Stimulated activated naive CD8-positive, alpha-beta T cell treated with anti-CD3 and anti-CD28 coated beads, Interleukin-15, Interleukin-2, amounts not matched to agents 100 ng/mL and 50 ng/mL, for 24 hours (primary cell): ENCODE measurements around the gene MYOC.
"Not testable (repeated sequence)": the region's sequence is repeated elsewhere in the genome, so short reads cannot be mapped to it uniquely, and the experiment has no call there.

ENCODE experiments used
- H3K27ac Mint-ChIP-seq: one replicate; pipeline ENCODE4 v1.8.0; 2021; ENCODE audit warnings: mild to moderate bottlenecking, mixed read lengths
- H3K27me3 Mint-ChIP-seq: one replicate; pipeline ENCODE4 v1.8.0; 2021; ENCODE audit warnings: mixed read lengths
- H3K36me3 Mint-ChIP-seq: one replicate; pipeline ENCODE4 v1.8.0; 2021; ENCODE audit warnings: low read depth, mixed read lengths
- H3K4me1 Mint-ChIP-seq: one replicate; pipeline ENCODE4 v1.8.0; 2021; ENCODE audit warnings: low read depth, mixed read lengths
- H3K4me3 Mint-ChIP-seq: one replicate; pipeline ENCODE4 v1.8.0; 2021; ENCODE audit warnings: mild to moderate bottlenecking, mixed read lengths
- H3K9me3 Mint-ChIP-seq: one replicate; pipeline ENCODE4 v1.8.0; 2021; ENCODE audit warnings: mixed read lengths

Gene MYOC

DNA sequence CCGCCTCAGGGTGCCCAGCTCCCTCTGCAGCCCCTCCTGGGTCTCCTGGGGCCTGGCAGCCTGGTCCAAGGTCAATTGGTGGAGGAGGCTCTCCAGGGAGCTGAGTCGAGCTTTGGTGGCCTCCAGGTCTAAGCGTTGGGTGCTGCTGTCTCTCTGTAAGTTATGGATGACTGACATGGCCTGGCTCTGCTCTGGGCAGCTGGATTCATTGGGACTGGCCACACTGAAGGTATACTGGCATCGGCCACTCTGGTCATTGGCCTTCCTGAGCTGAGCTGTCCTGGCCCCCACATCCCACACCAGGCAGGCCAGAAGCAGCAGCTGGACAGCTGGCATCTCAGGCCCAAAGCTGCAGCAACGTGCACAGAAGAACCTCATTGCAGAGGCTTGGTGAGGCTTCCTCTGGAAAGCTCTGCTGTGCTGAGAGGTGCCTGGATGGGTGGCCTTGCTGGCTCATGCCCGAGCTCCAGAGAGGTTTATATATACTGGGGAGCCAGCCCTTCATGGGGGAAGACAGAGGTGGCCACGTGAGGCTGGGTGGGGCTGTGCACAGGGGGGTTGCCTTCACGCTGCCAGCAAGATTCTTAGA is at the start of gene MYOC:
Gene MYOC (minus strand): TSS at position 455 of the 589 bp plus-strand sequence. CDS start 77 bp downstream, at position 378.
- peaks cover 18% of the 10 kb centered on the region for H3K27me3 Mint-ChIP-seq
- H3K9me3 Mint-ChIP-seq = no peaks in the 10 kb centered on the region
- H3K4me3 Mint-ChIP-seq = no peak within 1 kb of the TSS
- H3K4me1 Mint-ChIP-seq = peaks cover 8% of the 10 kb centered on the region
- no peaks in the 10 kb centered on the region for H3K36me3 Mint-ChIP-seq
- no peak within 1 kb of the TSS for H3K27ac Mint-ChIP-seq

DNA sequence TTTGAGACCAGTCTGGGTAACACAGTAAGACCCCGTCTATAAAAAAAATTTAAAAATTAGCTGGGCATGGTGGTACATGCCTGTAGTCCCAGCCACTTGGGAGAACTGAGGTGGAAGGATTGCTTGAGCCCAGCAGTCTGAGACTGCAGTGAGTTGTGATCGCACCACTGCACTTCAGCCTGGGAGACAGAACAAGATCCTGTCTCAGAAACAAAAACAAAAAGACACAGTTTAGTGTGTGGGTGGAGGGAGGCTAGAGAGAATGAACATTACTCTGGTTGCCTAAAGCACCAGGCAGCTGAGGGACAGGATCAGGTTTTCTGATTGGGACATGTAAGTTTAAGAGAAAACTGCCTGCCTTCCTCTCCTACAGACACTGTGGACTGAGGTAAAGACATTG is 47.0 kb upstream of the MYOC start:
- Mint-ChIP-seq H3K9me3 (peaks cover 14% of the 10 kb centered on the region), H3K4me3 (no peak overlapping the region), H3K4me1 (no peaks in the 10 kb centered on the region), H3K36me3 (peaks cover 28% of the 10 kb centered on the region), H3K27me3 (no peaks in the 10 kb centered on the region), H3K27ac (no peak overlapping the region)

DNA sequence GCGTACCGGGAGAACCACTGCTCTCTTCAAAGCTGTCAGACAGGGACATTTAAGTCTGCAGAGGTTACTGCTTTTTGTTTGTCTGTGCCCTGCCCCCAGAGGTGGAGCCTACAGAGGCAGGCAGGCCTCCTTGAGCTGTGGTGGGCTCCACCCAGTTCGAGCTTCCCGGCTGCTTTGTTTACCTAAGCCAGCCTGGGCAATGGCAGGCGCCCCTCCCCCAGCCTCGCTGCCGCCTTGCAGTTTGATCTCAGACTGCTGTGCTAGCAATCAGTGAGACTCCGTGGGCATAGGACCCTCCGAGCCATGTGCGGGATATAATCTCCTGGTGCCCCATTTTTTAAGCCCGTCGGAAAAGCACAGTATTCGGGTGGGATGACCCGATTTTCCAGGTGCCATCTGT is 43.3 kb upstream of the MYOC start:
- H3K4me1 Mint-ChIP-seq, H3K27me3 Mint-ChIP-seq, H3K27ac Mint-ChIP-seq, H3K4me3 Mint-ChIP-seq: not testable (repeated sequence)
- Mint-ChIP-seq H3K36me3 (peaks cover 23% of the 10 kb centered on the region), H3K9me3 (peaks cover 20% of the 10 kb centered on the region)

DNA sequence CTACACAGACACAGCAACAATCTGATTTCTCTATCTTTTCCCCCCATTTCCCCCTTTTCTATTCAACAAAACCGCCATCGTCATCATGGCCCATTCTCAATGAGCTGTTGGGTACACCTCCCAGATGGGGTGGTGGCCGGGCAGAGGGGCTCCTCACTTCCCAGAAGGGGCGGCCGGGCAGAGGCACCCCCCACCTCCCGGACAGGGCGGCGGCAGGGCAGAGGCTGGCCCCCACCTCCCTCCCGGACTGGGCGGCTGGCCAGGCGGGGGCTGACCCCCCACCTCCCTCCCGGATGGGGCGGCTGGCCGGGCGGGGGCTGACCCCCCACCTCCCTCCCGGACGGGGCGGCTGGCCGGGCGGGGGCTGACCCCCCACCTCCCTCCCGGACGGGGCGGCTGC is 41.1 kb upstream of the MYOC start:
- H3K9me3 Mint-ChIP-seq = peaks cover 21% of the 10 kb centered on the region
- not testable (repeated sequence) for H3K27me3 Mint-ChIP-seq, H3K27ac Mint-ChIP-seq, H3K4me1 Mint-ChIP-seq, H3K4me3 Mint-ChIP-seq
- peaks cover 14% of the 10 kb centered on the region for H3K36me3 Mint-ChIP-seq

DNA sequence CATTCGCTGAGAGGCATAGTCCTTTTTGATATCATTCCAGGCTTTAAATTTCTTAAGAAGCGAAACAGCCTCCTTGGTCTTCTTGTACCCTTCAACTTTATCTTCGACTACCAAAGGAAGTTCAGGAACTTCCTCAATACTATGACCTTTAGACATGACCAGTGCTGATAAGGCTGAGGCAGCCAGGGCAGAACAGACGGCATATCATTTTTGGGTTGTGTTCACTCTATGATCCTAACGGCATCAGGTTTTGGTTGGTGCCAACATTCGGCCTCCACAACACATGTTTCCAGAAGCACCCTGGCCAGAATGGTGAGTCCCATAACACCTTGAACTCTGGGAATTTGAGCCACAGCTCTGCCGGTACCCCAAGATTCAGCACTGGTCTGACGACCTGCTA is 31.4 kb upstream of the MYOC start:
- Mint-ChIP-seq H3K4me3 (no peak overlapping the region), H3K27ac (no peak overlapping the region), H3K27me3 (peaks cover 4% of the 10 kb centered on the region), H3K36me3 (no peaks in the 10 kb centered on the region), H3K9me3 (peaks cover 8% of the 10 kb centered on the region), H3K4me1 (no peaks in the 10 kb centered on the region)

DNA sequence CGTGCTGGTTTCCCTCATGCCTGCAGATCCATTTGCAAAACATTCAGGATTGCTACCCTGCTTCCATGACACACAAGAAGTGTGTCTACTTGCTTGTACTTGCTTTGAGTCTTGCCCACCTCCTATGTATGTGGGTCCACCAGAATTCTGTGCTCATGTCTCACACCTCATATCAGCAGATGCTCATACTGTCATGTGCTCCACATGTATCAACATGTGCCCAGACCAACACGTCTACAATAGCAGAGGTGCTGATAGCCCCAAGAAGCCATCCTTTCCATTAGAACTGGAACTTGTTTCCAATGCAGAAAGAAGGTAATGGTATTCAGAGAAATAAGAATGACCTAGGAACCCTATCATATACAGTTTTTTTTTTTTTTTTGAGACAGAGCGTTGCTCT is 27.9 kb upstream of the MYOC start:
- Mint-ChIP-seq H3K36me3 (no peaks in the 10 kb centered on the region), H3K4me3 (no peak overlapping the region), H3K4me1 (no peaks in the 10 kb centered on the region), H3K27me3 (peaks cover 4% of the 10 kb centered on the region), H3K9me3 (no peaks in the 10 kb centered on the region), H3K27ac (no peak overlapping the region)

DNA sequence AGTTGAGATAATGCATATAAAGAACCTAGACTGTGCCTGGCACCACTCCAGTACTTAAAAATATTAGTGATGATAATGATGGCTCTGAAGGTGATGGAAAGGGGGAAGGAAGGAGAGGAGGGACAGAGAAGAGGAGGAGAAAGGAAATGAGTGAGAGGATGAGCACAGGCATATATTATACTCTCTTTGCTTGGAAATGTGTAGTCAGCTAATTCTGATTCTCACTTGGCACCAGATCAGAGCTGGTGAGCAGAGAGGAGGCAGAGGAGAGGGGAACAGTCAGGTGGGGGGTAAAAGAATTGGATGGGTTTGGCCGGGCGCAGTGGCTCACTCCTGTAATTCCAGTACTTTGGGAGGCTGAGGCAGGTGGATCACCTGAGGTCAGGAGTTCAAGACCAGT is 24.3 kb upstream of the MYOC start:
- Mint-ChIP-seq H3K9me3 (no peaks in the 10 kb centered on the region), H3K36me3 (no peaks in the 10 kb centered on the region), H3K4me1 (no peaks in the 10 kb centered on the region), H3K4me3 (no peak overlapping the region), H3K27ac (no peak overlapping the region), H3K27me3 (no peaks in the 10 kb centered on the region)

DNA sequence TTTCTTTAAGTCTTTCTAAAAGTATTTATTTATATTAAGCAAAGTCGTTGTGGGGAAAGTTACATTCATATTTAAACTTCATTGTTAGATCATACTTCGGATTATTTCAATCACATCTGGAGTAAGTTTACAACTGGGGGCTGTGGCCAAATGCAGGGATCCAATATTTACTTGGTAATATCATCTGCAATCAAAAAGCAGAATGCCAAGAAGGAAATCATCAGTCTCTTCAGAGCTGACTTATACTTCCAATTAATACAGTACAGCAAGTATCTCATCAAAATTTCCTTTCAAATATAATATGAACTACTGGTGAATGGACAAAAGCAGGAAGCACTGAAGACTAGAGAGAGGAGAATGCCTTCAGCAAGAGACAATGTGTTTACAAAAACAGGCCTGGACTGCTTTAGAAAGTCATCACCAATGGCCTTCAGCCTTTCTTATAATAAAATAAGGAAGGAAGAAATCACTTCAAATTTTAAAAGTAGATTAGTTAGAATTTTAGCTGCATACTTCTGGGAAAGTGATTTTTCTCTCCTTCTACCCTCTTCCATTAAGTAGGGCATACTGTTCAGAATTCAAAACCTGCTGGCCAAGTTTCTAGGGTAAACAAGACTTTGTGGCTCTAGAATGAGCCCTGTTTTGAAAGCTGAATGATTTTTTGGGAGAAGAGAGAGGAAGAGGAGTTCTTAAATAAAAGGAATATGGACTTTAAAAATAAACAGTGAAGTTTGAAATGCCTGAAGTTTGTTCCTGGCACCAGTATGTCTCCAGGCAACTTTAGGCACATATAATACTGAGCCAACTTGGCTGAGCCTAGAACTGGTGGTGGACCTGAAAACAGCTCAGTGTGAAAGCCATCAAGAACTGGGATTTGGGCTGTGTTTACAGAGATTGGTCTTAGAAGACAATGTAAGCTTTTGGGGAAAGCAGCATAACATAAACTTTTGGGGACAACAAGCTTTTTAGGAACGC is 22.2 kb upstream of the MYOC start:
- peaks cover 1% of the 10 kb centered on the region for H3K27me3 Mint-ChIP-seq
- H3K4me3 Mint-ChIP-seq = no peak overlapping the region
- H3K9me3 Mint-ChIP-seq = no peaks in the 10 kb centered on the region
- no peak overlapping the region for H3K27ac Mint-ChIP-seq
- no peaks in the 10 kb centered on the region for H3K4me1 Mint-ChIP-seq
- no peaks in the 10 kb centered on the region for H3K36me3 Mint-ChIP-seq

DNA sequence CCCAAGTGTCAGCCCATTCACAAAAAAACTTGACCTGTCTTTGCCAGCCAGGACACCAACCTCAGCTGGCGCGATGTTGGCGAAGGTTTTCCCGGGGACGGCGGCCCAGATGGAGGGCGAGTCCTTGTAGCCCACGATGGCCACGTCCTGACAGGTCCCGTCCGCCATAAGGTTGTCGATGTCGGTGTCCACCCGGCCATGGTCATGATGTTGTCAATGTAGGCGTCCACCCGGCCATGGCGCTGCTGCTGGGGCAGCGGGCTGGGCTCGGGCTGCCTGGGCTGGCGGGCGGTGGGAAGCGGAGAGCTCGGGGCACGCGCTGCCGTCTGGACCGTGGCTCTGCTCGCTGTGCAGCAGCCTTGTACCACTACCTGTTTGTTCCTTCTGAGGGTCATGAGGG is 18.3 kb upstream of the MYOC start:
- no peaks in the 10 kb centered on the region for H3K36me3 Mint-ChIP-seq
- H3K27ac Mint-ChIP-seq = no peak overlapping the region
- H3K4me1 Mint-ChIP-seq = no peaks in the 10 kb centered on the region
- no peaks in the 10 kb centered on the region for H3K9me3 Mint-ChIP-seq
- peaks cover 7% of the 10 kb centered on the region for H3K27me3 Mint-ChIP-seq
- no peak overlapping the region for H3K4me3 Mint-ChIP-seq

DNA sequence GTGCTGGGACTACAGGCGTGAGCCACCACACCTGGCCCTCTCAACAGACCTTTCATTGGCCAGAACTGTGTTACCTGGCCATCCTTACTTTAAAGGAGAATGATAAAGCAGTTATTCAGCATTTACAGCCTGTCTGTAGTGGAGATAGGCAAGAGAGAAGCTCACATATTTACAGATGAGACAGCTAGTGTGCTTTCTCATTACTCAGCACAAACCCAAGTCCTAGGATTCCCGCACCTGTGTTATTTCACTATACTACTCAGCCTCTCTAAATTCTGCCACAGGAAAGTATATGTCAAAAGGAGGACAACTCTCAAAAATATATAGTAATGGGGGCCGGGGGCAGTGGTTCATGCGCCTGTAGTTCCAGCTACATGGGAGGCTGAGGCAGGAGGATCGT is 15.9 kb upstream of the MYOC start:
- Mint-ChIP-seq H3K27ac (no peak overlapping the region), H3K9me3 (no peaks in the 10 kb centered on the region), H3K4me3 (no peak overlapping the region), H3K27me3 (peaks cover 10% of the 10 kb centered on the region), H3K4me1 (no peaks in the 10 kb centered on the region), H3K36me3 (no peaks in the 10 kb centered on the region)

DNA sequence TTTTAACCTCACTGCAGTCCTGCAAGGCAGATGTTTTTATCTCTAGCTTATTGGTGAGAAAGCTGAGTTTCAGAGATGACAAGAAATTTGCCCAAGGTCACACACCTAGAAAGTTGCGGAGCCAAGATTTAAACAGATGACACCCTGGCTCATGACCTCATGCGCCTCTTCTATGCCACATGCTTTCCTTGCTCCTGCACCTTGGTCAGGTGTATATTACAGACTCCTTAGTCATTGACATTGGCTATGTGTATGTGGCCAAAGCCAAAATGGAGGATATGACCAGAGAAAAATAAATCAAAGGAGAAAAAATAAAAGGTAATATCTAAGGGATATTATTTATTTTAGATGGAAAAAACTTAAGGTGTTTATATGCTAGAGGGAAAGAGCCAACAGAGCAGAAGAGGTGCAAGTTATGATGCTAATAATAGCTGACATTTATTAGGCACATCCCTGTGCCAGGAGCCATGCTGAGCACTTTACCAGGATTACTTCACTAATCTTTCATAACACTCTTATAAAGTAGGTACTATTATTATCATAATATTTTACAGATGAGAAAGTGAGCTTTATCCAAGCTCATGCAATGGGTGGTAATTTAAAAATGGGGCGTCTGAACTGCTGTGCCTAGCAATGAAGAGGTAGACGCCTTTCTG is 13.8 kb upstream of the MYOC start:
- Mint-ChIP-seq H3K27me3 (peaks cover 10% of the 10 kb centered on the region), H3K4me3 (no peak overlapping the region), H3K4me1 (no peaks in the 10 kb centered on the region), H3K9me3 (no peaks in the 10 kb centered on the region), H3K36me3 (no peaks in the 10 kb centered on the region), H3K27ac (no peak overlapping the region)

DNA sequence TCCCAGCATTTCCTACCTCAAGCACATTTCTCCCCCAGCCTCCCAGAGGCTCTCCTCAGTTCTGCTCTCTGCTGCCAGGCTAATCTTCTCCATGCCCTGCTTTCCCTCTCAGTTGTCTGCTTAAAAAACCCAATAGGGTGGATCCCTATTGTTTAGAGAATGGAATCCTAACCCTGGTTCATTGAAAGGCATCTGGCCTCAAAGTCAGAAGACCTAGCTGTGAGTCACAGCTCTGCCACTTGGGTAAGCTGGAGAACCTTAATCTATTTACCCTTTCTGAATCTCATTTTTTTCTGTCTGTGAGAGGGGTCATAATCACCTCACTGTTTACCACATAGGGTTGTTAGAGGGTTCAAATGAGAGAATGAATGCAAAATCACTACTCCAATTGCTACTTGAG is 12.5 kb upstream of the MYOC start:
- H3K27ac Mint-ChIP-seq = no peak overlapping the region
- H3K27me3 Mint-ChIP-seq = peaks cover 10% of the 10 kb centered on the region
- H3K36me3 Mint-ChIP-seq = no peaks in the 10 kb centered on the region
- H3K4me1 Mint-ChIP-seq = no peaks in the 10 kb centered on the region
- H3K9me3 Mint-ChIP-seq = no peaks in the 10 kb centered on the region
- H3K4me3 Mint-ChIP-seq = no peak overlapping the region

DNA sequence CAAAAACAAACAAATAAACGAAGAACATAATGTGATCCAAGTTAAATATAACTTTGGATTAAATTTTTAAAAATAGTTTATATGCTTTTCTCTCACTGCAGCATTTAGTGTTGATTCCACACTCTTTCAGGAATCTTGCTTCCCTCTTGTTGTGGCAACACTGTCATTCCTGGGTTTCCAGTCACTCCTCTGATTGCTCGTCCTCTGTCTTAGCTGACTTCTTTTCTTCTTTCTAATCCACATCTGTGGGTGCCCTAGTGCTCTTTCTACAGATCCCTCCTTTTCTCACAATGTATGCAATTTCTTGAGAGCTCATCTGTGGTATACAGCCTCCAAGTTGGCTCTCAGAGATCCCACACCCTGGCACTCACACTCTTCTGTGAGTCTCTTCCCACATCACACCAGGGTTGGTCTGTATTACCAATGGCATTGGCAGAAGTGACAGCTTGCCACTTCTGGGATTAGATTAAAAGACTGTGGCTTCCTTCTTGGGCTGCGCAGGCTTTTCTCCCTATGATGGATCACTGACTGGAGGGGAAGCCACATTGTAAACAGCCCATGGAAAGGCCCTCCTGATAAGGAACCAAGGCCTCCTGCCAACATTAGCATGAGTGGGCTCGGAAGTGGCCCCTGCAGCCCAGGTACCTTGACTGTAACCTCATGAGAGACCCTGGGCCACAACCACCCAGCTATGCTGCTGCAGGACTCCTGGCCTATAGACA is 11.5 kb upstream of the MYOC start:
- Mint-ChIP-seq H3K36me3 (no peaks in the 10 kb centered on the region), H3K4me3 (no peak overlapping the region), H3K27me3 (peaks cover 6% of the 10 kb centered on the region), H3K9me3 (no peaks in the 10 kb centered on the region), H3K27ac (no peak overlapping the region), H3K4me1 (no peaks in the 10 kb centered on the region)

DNA sequence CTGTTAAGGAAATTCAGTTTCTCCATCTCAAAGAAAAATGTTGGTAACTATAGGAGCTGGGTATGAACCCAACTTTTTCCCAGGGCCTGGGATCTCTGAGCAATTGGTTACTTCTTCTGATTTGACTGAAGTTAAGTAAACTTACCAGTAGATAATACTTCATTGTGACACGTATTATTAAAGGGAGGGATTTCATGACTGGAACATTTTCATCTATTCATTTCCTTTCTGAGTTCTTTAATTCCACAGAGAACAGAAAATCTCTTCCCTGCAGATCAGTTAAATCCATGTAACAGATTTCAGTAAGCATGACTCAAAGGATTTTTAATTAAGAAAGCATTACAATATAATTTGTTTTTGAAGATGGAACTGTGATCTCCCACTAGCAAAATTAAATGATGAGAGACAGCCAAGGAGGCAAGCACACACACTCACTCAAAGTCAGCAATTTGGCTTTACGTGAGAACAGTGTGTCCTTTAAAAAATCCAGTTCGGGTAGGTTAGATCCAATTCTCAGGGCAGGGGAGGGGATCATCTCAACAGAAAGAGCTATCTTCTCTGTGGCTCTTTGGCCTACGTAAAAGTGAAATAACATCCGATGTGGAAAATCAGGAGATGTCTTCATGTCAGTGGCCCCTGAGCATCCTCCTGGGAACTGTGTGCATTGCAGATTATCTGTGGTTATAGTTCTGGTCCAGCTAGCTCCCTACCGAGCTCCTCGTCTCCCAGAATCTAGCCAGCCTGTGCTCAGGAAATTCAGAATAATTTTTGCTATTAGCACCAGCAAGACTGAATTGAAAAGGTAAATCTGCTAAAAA is 10.8 kb upstream of the MYOC start:
- peaks cover 6% of the 10 kb centered on the region for H3K27me3 Mint-ChIP-seq
- H3K27ac Mint-ChIP-seq = no peak overlapping the region
- H3K4me3 Mint-ChIP-seq = no peak overlapping the region
- no peaks in the 10 kb centered on the region for H3K9me3 Mint-ChIP-seq
- H3K36me3 Mint-ChIP-seq = no peaks in the 10 kb centered on the region
- H3K4me1 Mint-ChIP-seq = no peaks in the 10 kb centered on the region
